ENCODE measurements around the gene MMP17.

MMP17 gene

GRCh38 chr12:131860472-131861260 is 32.5 kb downstream of the MMP17 start (continued):
- TF ChIP-seq PATZ1 (tag by site-specific recombination; IDR thresholded peaks at IDR 0.05) (peak; percentile 87), ZNF398 (tag by site-specific recombination; IDR thresholded peaks at IDR 0.05) (peak; percentile 76), ZFP69B (tag by site-specific recombination; IDR thresholded peaks at IDR 0.05) (peak; percentile 42), ZNF266 (tag by site-specific recombination; IDR thresholded peaks at IDR 0.05; ENCODE audit: low read depth) (no peak), ZBTB21 (tag by site-specific recombination; IDR thresholded peaks at IDR 0.05) (no peak), KLF1 (tag by site-specific recombination; IDR thresholded peaks at IDR 0.05) (no peak; the same call in 1 of the 2 replicates), ZFP3 (tag by site-specific recombination; IDR thresholded peaks at IDR 0.05; ENCODE audit: low read depth) (no peak), ZNF501 (tag by site-specific recombination; IDR thresholded peaks at IDR 0.05) (no peak), ZNF544 (tag by site-specific recombination; IDR thresholded peaks at IDR 0.05) (no peak), ZNF350 (tag by site-specific recombination; IDR thresholded peaks at IDR 0.05) (no peak), YY1 (tag by site-specific recombination; IDR thresholded peaks at IDR 0.05) (no peak), ZBTB48 (tag by site-specific recombination; IDR thresholded peaks at IDR 0.05) (peak; percentile 51), HOXC10 (CRISPR knock-in tag; IDR thresholded peaks at IDR 0.05) (no peak), GLIS1 (tag by site-specific recombination; IDR thresholded peaks at IDR 0.05) (peak; percentile 67), GLIS2 (tag by site-specific recombination; IDR thresholded peaks at IDR 0.05) (peak; percentile 69), OSR2 (tag by site-specific recombination; IDR thresholded peaks at IDR 0.05) (0 out of 2 replicates have a peak, but pooled peaks have one; percentile 39), INSM2 (tag by site-specific recombination; IDR thresholded peaks at IDR 0.05) (no peak), ZNF658 (tag by site-specific recombination; IDR thresholded peaks at IDR 0.05) (no peak), GLI4 (tag by site-specific recombination; IDR thresholded peaks at IDR 0.05) (no peak), ZNF785 (tag by site-specific recombination; IDR thresholded peaks at IDR 0.05) (peak; percentile 33; the same call in 1 of the 2 replicates), ZNF366 (tag by site-specific recombination; conservative IDR thresholded peaks at IDR 0.05) (peak; percentile 69), ZNF585B (tag by site-specific recombination; IDR thresholded peaks at IDR 0.05) (no peak), ZBTB26 (tag by site-specific recombination; optimal IDR thresholded peaks at IDR 0.05) (no peak), ZNF202 (tag by site-specific recombination; IDR thresholded peaks at IDR 0.05; ENCODE audit: borderline replicate concordance) (no peak), ZNF112 (tag by site-specific recombination; IDR thresholded peaks at IDR 0.05) (no peak), ZNF529 (tag by site-specific recombination; IDR thresholded peaks at IDR 0.05; ENCODE audit: insufficient replicate concordance) (no peak), ZNF354C (tag by site-specific recombination; IDR thresholded peaks at IDR 0.05; ENCODE audit: borderline replicate concordance, low read depth) (no peak), SP7 (tag by site-specific recombination; IDR thresholded peaks at IDR 0.05) (peak; percentile 65), ZBTB20 (tag by site-specific recombination; IDR thresholded peaks at IDR 0.05) (peak; percentile 85), ZNF639 (tag by site-specific recombination; IDR thresholded peaks at IDR 0.05) (0 out of 2 replicates have a peak, but pooled peaks have one; percentile 28), ZNF600 (tag by site-specific recombination; IDR thresholded peaks at IDR 0.05) (peak; percentile 71), ZNF157 (tag by site-specific recombination; IDR thresholded peaks at IDR 0.05) (no peak), ZNF777 (tag by site-specific recombination; IDR thresholded peaks at IDR 0.05; ENCODE audit: borderline replicate concordance) (no peak; the same call in 1 of the 2 replicates), SCRT1 (tag by site-specific recombination; IDR thresholded peaks at IDR 0.05; ENCODE audit: borderline replicate concordance) (peak; percentile 96)
